ENCODE results near the gene LGALS7B.
"Not testable (repeated sequence)": the region's sequence is repeated elsewhere in the genome, so short reads cannot be mapped to it uniquely, and the experiment has no call there.

LGALS7B gene

GRCh38 chr19:38826856-38827551 is 38.0 kb downstream of the LGALS7B start:
- Histone ChIP-seq H4K20me1 (ENCODE audit: low read depth, low read length) (no peaks in the 10 kb centered on the region), H2AFZ (ENCODE audit: low read depth, low read length, severe bottlenecking) (no peak overlapping the region), H3K36me3 (ENCODE audit: low read length) (peaks cover 7% of the 10 kb centered on the region; the same call in 1 of the 2 replicates), H3K27ac (ENCODE audit: low read depth, low read length) (no peak overlapping the region), H3K27me3 (ENCODE audit: low read length) (no peaks in the 10 kb centered on the region), H3K9me3 (ENCODE audit: insufficient read depth, low read length) (no peaks in the 10 kb centered on the region), H3K4me2 (ENCODE audit: low read depth, low read length, poor library complexity, severe bottlenecking) (no peak overlapping the region), H3K4me3 (ENCODE audit: insufficient read depth, low read length, poor library complexity, severe bottlenecking) (no peak overlapping the region), H3K9me2 (replicated peaks; ENCODE audit: insufficient read depth, low read length) (no peaks in the 10 kb centered on the region), H3K9ac (ENCODE audit: low read length) (no peak overlapping the region), H3F3A (ENCODE audit: insufficient read depth) (no peaks in the 10 kb centered on the region), H3K79me2 (ENCODE audit: insufficient read depth, low read length) (peaks cover 11% of the 10 kb centered on the region; the same call in 1 of the 2 replicates)
- TF ChIP-seq, protein P1, sequence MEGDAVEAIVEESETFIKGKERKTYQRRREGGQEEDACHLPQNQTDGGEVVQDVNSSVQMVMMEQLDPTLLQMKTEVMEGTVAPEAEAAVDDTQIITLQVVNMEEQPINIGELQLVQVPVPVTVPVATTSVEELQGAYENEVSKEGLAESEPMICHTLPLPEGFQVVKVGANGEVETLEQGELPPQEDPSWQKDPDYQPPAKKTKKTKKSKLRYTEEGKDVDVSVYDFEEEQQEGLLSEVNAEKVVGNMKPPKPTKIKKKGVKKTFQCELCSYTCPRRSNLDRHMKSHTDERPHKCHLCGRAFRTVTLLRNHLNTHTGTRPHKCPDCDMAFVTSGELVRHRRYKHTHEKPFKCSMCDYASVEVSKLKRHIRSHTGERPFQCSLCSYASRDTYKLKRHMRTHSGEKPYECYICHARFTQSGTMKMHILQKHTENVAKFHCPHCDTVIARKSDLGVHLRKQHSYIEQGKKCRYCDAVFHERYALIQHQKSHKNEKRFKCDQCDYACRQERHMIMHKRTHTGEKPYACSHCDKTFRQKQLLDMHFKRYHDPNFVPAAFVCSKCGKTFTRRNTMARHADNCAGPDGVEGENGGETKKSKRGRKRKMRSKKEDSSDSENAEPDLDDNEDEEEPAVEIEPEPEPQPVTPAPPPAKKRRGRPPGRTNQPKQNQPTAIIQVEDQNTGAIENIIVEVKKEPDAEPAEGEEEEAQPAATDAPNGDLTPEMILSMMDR (IDR thresholded peaks at IDR 0.05; ENCODE audit: insufficient read depth, low read length, poor library complexity, severe bottlenecking) = no peak
- no peak for TF ChIP-seq EZH2phosphoT487 (conservative IDR thresholded peaks at IDR 0.05; ENCODE audit: low read length)

GRCh38 chr19:38829203-38829602 is 40.2 kb downstream of the LGALS7B start:
- H3K4me3 ChIP-seq (ENCODE audit: insufficient read depth, low read length, poor library complexity, severe bottlenecking); H3K9ac ChIP-seq (ENCODE audit: low read length); H3K27ac ChIP-seq (ENCODE audit: low read depth, low read length); H3K9me3 ChIP-seq (ENCODE audit: insufficient read depth, low read length); H4K20me1 ChIP-seq (ENCODE audit: low read depth, low read length); H3K9me2 ChIP-seq (replicated peaks; ENCODE audit: insufficient read depth, low read length); H3K27me3 ChIP-seq (ENCODE audit: low read length); H3K4me2 ChIP-seq (ENCODE audit: low read depth, low read length, poor library complexity, severe bottlenecking); H2AFZ ChIP-seq (ENCODE audit: low read depth, low read length, severe bottlenecking); H3K36me3 ChIP-seq (ENCODE audit: low read length): not testable (repeated sequence)
- Histone ChIP-seq H3K79me2 (ENCODE audit: insufficient read depth, low read length) (peaks cover 11% of the 10 kb centered on the region; the same call in 1 of the 2 replicates), H3F3A (ENCODE audit: insufficient read depth) (peaks cover 12% of the 10 kb centered on the region)

DNA sequence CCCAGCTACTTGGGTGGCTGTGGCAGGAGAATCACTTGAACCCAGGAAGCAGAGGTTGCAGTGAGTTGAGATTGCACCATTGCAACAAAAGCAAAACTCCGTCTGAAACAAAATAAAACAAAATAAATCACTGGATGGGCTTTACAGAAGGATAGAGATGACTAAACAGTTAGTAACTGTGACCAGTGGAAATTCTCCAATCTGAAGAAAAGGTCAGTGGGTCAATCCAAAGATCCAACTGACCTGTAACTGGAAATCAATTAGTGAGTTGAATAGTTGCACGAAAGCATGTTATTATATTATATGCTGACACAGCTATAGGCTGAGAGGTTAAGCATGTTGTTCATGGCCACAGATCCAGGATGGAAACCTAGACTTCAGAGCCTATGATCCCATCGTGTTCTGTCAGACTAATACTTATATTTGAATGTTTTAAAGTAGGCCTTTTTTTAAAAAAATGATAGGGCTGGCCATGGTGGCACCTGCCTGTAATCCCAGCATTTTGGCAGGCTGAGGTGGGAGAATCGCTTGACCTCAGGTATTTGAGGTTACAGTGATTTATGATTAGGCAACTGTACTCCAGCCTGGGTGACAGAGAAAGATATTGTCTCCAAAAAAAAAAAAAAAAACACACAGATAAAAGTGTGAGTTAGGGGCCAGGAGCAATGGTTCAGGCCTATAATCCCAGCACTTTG is 41.2 kb downstream of the LGALS7B start:
- peaks cover 21% of the 10 kb centered on the region for H3F3A ChIP-seq (ENCODE audit: insufficient read depth)
- H3K4me3 ChIP-seq (ENCODE audit: insufficient read depth, low read length, poor library complexity, severe bottlenecking) = peak overlapping the region; percentile 69
- TF ChIP-seq, protein P1 (IDR thresholded peaks at IDR 0.05; ENCODE audit: insufficient read depth, low read length, poor library complexity, severe bottlenecking) = no peak
- TF ChIP-seq EZH2phosphoT487 (conservative IDR thresholded peaks at IDR 0.05; ENCODE audit: low read length) = no peak
- no peaks in the 10 kb centered on the region for H3K27me3 ChIP-seq (ENCODE audit: low read length)
- no peak overlapping the region for H2AFZ ChIP-seq (ENCODE audit: low read depth, low read length, severe bottlenecking)
- H3K9ac ChIP-seq (ENCODE audit: low read length) = peak overlapping the region; percentile 84
- H3K9me2 ChIP-seq (replicated peaks; ENCODE audit: insufficient read depth, low read length) = no peaks in the 10 kb centered on the region
- H3K9me3 ChIP-seq (ENCODE audit: insufficient read depth, low read length) = no peaks in the 10 kb centered on the region
- no peaks in the 10 kb centered on the region for H3K36me3 ChIP-seq (ENCODE audit: low read length)
- H3K79me2 ChIP-seq (ENCODE audit: insufficient read depth, low read length) = peaks cover 11% of the 10 kb centered on the region; the same call in 1 of the 2 replicates
- no peaks in the 10 kb centered on the region for H4K20me1 ChIP-seq (ENCODE audit: low read depth, low read length)
- no peak overlapping the region for H3K27ac ChIP-seq (ENCODE audit: low read depth, low read length)
- peak overlapping the region; percentile 65 for H3K4me2 ChIP-seq (ENCODE audit: low read depth, low read length, poor library complexity, severe bottlenecking)

DNA sequence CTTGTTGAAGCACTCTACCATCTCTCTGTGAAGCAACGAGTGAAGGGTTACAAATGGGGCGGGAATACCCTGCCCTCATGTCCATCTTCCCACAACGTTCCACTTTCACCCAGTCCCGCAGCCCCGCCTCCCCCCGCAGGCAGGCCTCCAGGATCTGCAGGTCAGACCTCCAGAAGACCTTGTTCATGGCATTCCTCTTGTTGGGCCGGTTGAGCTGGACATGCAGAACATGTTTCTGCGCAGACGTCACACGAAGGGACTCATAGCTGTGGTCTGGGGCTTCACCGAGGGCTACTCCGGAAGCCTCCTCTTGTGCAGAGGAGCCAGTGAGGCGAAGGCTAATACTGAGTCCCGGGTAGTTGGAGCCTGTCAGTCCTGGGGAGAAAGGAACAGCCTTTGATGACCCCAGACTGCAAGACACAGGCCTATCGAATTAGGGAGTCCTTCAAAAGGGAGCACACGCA is 42.2 kb downstream of the LGALS7B start:
- H2AFZ ChIP-seq (ENCODE audit: low read depth, low read length, severe bottlenecking) = peak overlapping the region; percentile 87

More for the DNA sequence above, 42.2 kb downstream of the LGALS7B start:
- peak overlapping the region; percentile 84 for H3K9ac ChIP-seq (ENCODE audit: low read length)
- H3K27ac ChIP-seq (ENCODE audit: low read depth, low read length) = peak overlapping the region; percentile 63
- H3K79me2 ChIP-seq (ENCODE audit: insufficient read depth, low read length) = peaks cover 11% of the 10 kb centered on the region; the same call in 1 of the 2 replicates
- H3K9me3 ChIP-seq (ENCODE audit: insufficient read depth, low read length) = no peaks in the 10 kb centered on the region
- no peaks in the 10 kb centered on the region for H3K9me2 ChIP-seq (replicated peaks; ENCODE audit: insufficient read depth, low read length)
- no peaks in the 10 kb centered on the region for H3K36me3 ChIP-seq (ENCODE audit: low read length)
- peaks cover 31% of the 10 kb centered on the region for H3F3A ChIP-seq (ENCODE audit: insufficient read depth)
- H3K27me3 ChIP-seq (ENCODE audit: low read length) = no peaks in the 10 kb centered on the region
- H4K20me1 ChIP-seq (ENCODE audit: low read depth, low read length) = no peaks in the 10 kb centered on the region
- TF ChIP-seq, protein P1 (IDR thresholded peaks at IDR 0.05; ENCODE audit: insufficient read depth, low read length, poor library complexity, severe bottlenecking) = no peak
- no peak for TF ChIP-seq EZH2phosphoT487 (conservative IDR thresholded peaks at IDR 0.05; ENCODE audit: low read length)
- peak overlapping the region; percentile 65 for H3K4me2 ChIP-seq (ENCODE audit: low read depth, low read length, poor library complexity, severe bottlenecking)
- peak overlapping the region; percentile 69 for H3K4me3 ChIP-seq (ENCODE audit: insufficient read depth, low read length, poor library complexity, severe bottlenecking)
